ENCODE measurements around the gene MPO. TPM values are rescaled to one million over a fixed set of nuclear protein-coding genes. Genes with fewer than 3 reads are reported as not detected.

The MPO gene
- total RNA-seq, 1 experiment from 2014 or later: not detected

DNA sequence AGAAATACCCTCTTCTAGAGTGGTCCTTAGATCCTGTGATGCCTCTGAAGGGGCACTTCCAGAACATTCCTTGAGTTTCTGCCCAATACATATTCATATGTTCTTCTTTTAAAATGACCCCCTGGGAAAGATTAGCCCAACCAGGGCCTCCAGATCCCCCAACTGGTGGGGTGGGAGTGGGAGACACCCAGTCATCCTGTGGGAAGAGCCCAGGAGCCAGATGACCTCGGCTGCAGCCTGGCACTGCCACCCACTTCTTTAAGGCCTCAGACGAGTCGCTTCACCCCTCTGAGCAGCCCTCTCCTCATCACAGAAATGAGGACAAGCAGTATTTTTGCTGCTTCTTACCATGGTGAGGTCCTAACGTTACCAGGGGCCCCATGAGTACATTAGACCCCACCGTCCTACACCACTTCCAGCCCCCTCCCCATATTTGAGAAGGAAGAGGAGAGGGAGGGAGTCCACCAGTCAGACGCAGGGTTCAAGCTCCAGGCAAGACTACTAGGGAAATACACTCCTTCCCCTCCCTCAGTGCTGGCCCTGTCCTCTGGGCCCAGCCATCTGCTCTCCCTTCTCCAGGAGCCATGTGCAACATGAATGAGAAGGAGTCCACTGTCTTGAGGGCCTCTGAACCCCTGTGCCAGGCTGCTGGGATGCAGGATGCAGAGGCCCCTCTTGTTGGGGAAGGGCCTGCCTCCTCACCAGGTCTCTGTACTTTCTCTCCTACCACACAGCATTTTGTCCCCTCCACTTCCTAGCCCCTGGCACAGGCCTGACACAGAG, 11.8 kb downstream of the MPO start (continued):
- TF ChIP-seq, protein P1, sequence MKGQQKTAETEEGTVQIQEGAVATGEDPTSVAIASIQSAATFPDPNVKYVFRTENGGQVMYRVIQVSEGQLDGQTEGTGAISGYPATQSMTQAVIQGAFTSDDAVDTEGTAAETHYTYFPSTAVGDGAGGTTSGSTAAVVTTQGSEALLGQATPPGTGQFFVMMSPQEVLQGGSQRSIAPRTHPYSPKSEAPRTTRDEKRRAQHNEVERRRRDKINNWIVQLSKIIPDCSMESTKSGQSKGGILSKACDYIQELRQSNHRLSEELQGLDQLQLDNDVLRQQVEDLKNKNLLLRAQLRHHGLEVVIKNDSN (CRISPR knock-in tag; IDR thresholded peaks at IDR 0.05): no peak
- TF ChIP-seq, protein P2, sequence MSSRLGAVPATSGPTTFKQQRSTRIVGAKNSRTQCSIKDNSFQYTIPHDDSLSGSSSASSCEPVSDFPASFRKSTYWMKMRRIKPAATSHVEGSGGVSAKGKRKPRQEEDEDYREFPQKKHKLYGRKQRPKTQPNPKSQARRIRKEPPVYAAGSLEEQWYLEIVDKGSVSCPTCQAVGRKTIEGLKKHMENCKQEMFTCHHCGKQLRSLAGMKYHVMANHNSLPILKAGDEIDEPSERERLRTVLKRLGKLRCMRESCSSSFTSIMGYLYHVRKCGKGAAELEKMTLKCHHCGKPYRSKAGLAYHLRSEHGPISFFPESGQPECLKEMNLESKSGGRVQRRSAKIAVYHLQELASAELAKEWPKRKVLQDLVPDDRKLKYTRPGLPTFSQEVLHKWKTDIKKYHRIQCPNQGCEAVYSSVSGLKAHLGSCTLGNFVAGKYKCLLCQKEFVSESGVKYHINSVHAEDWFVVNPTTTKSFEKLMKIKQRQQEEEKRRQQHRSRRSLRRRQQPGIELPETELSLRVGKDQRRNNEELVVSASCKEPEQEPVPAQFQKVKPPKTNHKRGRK (CRISPR knock-in tag; IDR thresholded peaks at IDR 0.05; ENCODE audit: borderline replicate concordance): no peak

DNA sequence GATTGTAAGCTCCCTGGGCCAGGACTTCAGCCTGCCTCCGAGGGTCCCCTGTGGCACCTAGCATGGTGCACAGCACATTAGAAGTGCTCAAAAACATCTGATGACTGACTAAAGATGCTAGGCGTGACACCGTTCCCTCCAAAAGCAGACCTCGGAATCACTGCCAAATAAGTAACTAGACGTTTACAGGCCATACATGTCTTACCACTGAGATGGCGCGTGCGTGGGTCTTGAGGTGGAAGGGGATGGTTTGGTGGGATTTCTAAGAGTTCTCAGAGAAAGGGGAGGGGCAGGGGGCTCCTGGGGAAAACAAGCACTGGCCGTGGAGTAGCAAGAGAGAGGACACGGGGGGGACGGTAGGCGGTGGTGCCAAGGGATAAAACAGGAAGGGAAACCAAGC, 12.4 kb downstream of the MPO start:
- H3K27me3 Mint-ChIP-seq (ENCODE audit: low read depth): peaks cover 25% of the 10 kb centered on the region
- no peak for DNase-seq (ENCODE audit: low spot score)
- no peak overlapping the region for H3K4me3 Mint-ChIP-seq
- H3K36me3 Mint-ChIP-seq: no peaks in the 10 kb centered on the region
- ChIA-PET CTCF (interaction anchor here (0.9 to 1.1 kb wide), 4 partner anchors 11 to 69 kb away, joined by 3 to 4 read pairs (median 3); no protein-coding TSS in a partner anchor), POLR2A (interaction anchor here (0.6 to 0.7 kb wide), 2 partner anchors 18 to 58 kb away, joined by 3 to 10 read pairs; no protein-coding TSS in a partner anchor)
- ATAC-seq: no peak
- H3K9me3 Mint-ChIP-seq: no peaks in the 10 kb centered on the region
- TF ChIP-seq, protein P3, sequence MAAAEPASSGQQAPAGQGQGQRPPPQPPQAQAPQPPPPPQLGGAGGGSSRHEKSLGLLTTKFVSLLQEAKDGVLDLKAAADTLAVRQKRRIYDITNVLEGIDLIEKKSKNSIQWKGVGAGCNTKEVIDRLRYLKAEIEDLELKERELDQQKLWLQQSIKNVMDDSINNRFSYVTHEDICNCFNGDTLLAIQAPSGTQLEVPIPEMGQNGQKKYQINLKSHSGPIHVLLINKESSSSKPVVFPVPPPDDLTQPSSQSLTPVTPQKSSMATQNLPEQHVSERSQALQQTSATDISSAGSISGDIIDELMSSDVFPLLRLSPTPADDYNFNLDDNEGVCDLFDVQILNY (CRISPR knock-in tag; IDR thresholded peaks at IDR 0.05): no peak
- TF ChIP-seq JAZF1 (CRISPR knock-in tag; IDR thresholded peaks at IDR 0.05): no peak
- TF ChIP-seq, protein P4, sequence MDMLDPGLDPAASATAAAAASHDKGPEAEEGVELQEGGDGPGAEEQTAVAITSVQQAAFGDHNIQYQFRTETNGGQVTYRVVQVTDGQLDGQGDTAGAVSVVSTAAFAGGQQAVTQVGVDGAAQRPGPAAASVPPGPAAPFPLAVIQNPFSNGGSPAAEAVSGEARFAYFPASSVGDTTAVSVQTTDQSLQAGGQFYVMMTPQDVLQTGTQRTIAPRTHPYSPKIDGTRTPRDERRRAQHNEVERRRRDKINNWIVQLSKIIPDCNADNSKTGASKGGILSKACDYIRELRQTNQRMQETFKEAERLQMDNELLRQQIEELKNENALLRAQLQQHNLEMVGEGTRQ (CRISPR knock-in tag; IDR thresholded peaks at IDR 0.05): no peak
- no peak for TF ChIP-seq TP53 (CRISPR knock-in tag; IDR thresholded peaks at IDR 0.05)
- TF ChIP-seq SOX15 (CRISPR knock-in tag; IDR thresholded peaks at IDR 0.05): no peak
- no peak overlapping the region for H3K27ac Mint-ChIP-seq
- H3K4me1 Mint-ChIP-seq: no peaks in the 10 kb centered on the region

DNA sequence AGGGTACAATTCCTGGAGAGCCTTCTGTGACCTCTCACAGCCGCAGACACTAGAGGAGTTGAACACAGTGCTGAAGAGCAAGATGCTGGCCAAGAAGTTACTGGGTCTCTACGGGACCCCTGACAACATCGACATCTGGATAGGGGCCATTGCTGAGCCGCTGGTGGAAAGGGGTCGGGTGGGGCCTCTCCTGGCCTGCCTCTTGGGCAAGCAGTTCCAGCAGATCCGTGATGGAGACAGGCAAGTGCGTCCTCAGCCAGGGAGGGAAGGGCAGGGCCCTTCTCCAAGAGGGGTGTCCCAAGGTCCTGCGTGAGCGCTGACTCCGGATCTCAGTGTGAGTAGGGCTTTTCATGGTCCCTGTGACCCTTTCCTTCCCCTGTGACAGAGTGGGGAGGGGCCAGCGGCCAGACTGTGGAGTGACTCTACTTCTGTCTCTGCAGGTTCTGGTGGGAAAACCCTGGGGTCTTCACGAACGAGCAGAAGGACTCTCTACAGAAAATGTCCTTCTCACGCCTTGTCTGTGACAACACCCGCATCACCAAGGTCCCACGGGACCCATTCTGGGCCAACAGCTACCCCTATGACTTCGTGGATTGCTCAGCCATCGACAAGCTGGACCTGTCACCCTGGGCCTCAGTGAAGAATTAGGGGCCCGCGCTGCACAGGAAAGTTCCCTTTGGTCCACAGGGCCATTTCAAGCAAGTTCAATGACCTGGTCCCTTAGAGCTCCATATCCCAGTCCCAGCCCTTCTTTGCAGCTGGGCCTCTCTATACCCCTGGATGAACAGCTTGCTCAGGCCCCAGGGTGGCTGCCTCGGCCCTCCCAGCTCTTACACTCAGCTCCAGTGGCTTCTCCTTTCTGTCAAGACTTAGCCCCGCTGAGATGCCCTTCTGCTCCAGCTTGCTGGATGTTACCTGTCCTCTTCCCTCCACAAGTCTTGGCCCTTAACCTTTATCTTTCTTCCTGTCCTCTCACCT, 13.1 kb downstream of the MPO start:
- Mint-ChIP-seq H3K27ac (no peak overlapping the region), H3K36me3 (no peaks in the 10 kb centered on the region), H3K9me3 (no peaks in the 10 kb centered on the region), H3K4me3 (no peak overlapping the region), H3K4me1 (no peaks in the 10 kb centered on the region), H3K27me3 (ENCODE audit: low read depth) (peaks cover 32% of the 10 kb centered on the region)
- POLR2A ChIA-PET: interaction anchor here (0.6 to 0.7 kb wide), 2 partner anchors 19 to 59 kb away, joined by 3 to 10 read pairs; no protein-coding TSS in a partner anchor
- CTCF ChIA-PET: interaction anchor here (0.9 to 1.1 kb wide), 4 partner anchors 12 to 68 kb away, joined by 3 to 4 read pairs (median 3); no protein-coding TSS in a partner anchor
- ATAC-seq (no peak), DNase-seq (ENCODE audit: low spot score) (no peak)
- TF ChIP-seq, protein P5, sequence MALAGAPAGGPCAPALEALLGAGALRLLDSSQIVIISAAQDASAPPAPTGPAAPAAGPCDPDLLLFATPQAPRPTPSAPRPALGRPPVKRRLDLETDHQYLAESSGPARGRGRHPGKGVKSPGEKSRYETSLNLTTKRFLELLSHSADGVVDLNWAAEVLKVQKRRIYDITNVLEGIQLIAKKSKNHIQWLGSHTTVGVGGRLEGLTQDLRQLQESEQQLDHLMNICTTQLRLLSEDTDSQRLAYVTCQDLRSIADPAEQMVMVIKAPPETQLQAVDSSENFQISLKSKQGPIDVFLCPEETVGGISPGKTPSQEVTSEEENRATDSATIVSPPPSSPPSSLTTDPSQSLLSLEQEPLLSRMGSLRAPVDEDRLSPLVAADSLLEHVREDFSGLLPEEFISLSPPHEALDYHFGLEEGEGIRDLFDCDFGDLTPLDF (CRISPR knock-in tag; IDR thresholded peaks at IDR 0.05): no peak
- TF ChIP-seq SP1 (CRISPR knock-in tag; conservative IDR thresholded peaks at IDR 0.05): no peak
- TF ChIP-seq KAT7 (CRISPR knock-in tag; IDR thresholded peaks at IDR 0.05; ENCODE audit: borderline replicate concordance): no peak
- no peak for TF ChIP-seq CREM (CRISPR knock-in tag; IDR thresholded peaks at IDR 0.05)
